Ecto neural progenitor cell (in vitro differentiated cells): ENCODE data around the gene ABI2.

Source experiments
- DNase-seq: peaks from one replicate; pipeline ENCODE4 v3.0.0-alpha.2; 2018; ENCODE audit warnings: low spot score

Gene ABI2

GRCh38 chr2:203431391-203432185 lies 103.4 kb downstream of the ABI2 start:
- DNase-seq: no peak

- no peak for DNase-seq
Measured at GRCh38 chr2:203432811-203433210, 104.6 kb downstream of the ABI2 start.

GRCh38 chr2:203436496-203436895 lies 108.3 kb downstream of the ABI2 start:
- no peak for DNase-seq

- DNase-seq: no peak
Measured at GRCh38 chr2:203437511-203437910, 109.3 kb downstream of the ABI2 start.

GRCh38 chr2:203438528-203438927 lies 110.3 kb downstream of the ABI2 start:
- DNase-seq: no peak

- no peak for DNase-seq
Measured at GRCh38 chr2:203440671-203441070, 112.5 kb downstream of the ABI2 start.

GRCh38 chr2:203441463-203441862 lies 113.3 kb downstream of the ABI2 start:
- DNase-seq: no peak

GRCh38 chr2:203442463-203442862 lies 114.3 kb downstream of the ABI2 start:
- no peak for DNase-seq

GRCh38 chr2:203444738-203445137 lies 116.5 kb downstream of the ABI2 start:
- DNase-seq: no peak

- no peak for DNase-seq
Measured at GRCh38 chr2:203446071-203446481, 117.9 kb downstream of the ABI2 start.

GRCh38 chr2:203446780-203447179 lies 118.6 kb downstream of the ABI2 start:
- no peak for DNase-seq

GRCh38 chr2:203450561-203450960 lies 122.4 kb downstream of the ABI2 start:
- DNase-seq: no peak

- no peak for DNase-seq
Measured at GRCh38 chr2:203451011-203451410, 122.8 kb downstream of the ABI2 start.

- DNase-seq: no peak
Measured at GRCh38 chr2:203451689-203452088, 123.5 kb downstream of the ABI2 start.

GRCh38 chr2:203453858-203454451 lies 125.8 kb downstream of the ABI2 start:
- DNase-seq: no peak

GRCh38 chr2:203455209-203455608 lies 127.0 kb downstream of the ABI2 start:
- no peak for DNase-seq

- no peak for DNase-seq
Measured at GRCh38 chr2:203461746-203462145, 133.6 kb downstream of the ABI2 start.

- DNase-seq: no peak
Measured at GRCh38 chr2:203462308-203462707, 134.1 kb downstream of the ABI2 start.

- DNase-seq: no peak
Measured at GRCh38 chr2:203463266-203463678, 135.1 kb downstream of the ABI2 start.

GRCh38 chr2:203469546-203469945 lies 141.4 kb downstream of the ABI2 start:
- no peak for DNase-seq

GRCh38 chr2:203470371-203470770 lies 142.2 kb downstream of the ABI2 start:
- no peak for DNase-seq

- no peak for DNase-seq
Measured at GRCh38 chr2:203471323-203471722, 143.1 kb downstream of the ABI2 start.

- no peak for DNase-seq
Measured at GRCh38 chr2:203476881-203477280, 148.7 kb downstream of the ABI2 start.

- DNase-seq: no peak
Measured at GRCh38 chr2:203480623-203481022, 152.4 kb downstream of the ABI2 start.
